B cell (primary cell): ENCODE data around the gene ACSS1. TPM values are rescaled to one million over a fixed set of nuclear protein-coding genes. Genes with fewer than 3 reads are reported as not detected.

ENCODE experiments used
- ATAC-seq: fragments of 200-7000 bp; cut with Tn5 transposase; one replicate; pipeline ENCODE4 v1.10.0; 2021; ENCODE audit warnings: low read depth, mild to moderate bottlenecking, moderate number of reproducible peaks, moderate library complexity
- CTCF ChIA-PET: fragments of 350-600 bp; sonication (Branson Sonifier 250); formaldehyde crosslinking; loops from one replicate; lab custom pipeline; 2021; ENCODE audit warnings: antibody characterized with exemption, inconsistent platforms; lab: Charles Lee
- POLR2A ChIA-PET: fragments of 350-600 bp; sonication (Branson Sonifier 250); formaldehyde crosslinking; loops from one replicate; lab custom pipeline; 2021; ENCODE audit warnings: antibody characterized with exemption; lab: Charles Lee
- DNase-seq: peaks from one replicate; pipeline ENCODE4 v3.0.0; 2013
- H2AFZ ChIP-seq: 2 replicates; pipeline ENCODE4 v1.6.1; 2012; ENCODE audit warnings: mild to moderate bottlenecking, low read depth, low read length; ENCODE audit not compliant: insufficient read depth, poor library complexity, severe bottlenecking
- H3K27ac ChIP-seq, 2 donors: 1 replicate in 1 of 2; 2 replicates in 1 of 2; pipeline ENCODE4 v1.5.1; 2012 to 2013; ENCODE audit warnings: low read length in 2 of 2, mild to moderate bottlenecking in 2 of 2, moderate library complexity in 1 of 2
- H3K27me3 ChIP-seq, 4 experiments: fragments of 200-600 bp in 1 of 4; sonication (generic) in 1 of 4; replicated peaks in 1 of 4; 1 replicate in 2 of 4; 2 replicates in 2 of 4; pipeline versions ENCODE4 v1.6.1 to v1.7.0; 2013 to 2016; ENCODE audit warnings: low read length in 3 of 4, mild to moderate bottlenecking in 2 of 4, mixed read lengths in 1 of 4, moderate library complexity in 1 of 4; ENCODE audit not compliant: insufficient read depth in 4 of 4, control insufficient read depth in 3 of 4; ENCODE audit errors: control extremely low read depth in 1 of 4
- H3K36me3 ChIP-seq, 2 experiments: replicated peaks in 1 of 2; 1 replicate in 1 of 2; 2 replicates in 1 of 2; pipeline versions ENCODE4 v1.6.1 to v1.7.1; 2013; ENCODE audit warnings: low read length in 1 of 2; ENCODE audit not compliant: insufficient read depth in 2 of 2, control insufficient read depth in 1 of 2; ENCODE audit errors: control extremely low read depth in 1 of 2, extremely low read depth in 1 of 2
- H3K4me1 ChIP-seq, 2 donors: fragments of 200-600 bp in 1 of 2; sonication (generic) in 1 of 2; 1 replicate in 1 of 2; 2 replicates in 1 of 2; pipeline versions ENCODE4 v1.5.1 to v1.6.1; 2013 to 2017; ENCODE audit warnings: low read length in 2 of 2; ENCODE audit not compliant: control insufficient read depth in 2 of 2, insufficient read depth in 2 of 2
- H3K4me2 ChIP-seq: replicated peaks from 2 replicates; pipeline ENCODE3; 2012; ENCODE audit warnings: mild to moderate bottlenecking, low read depth, low read length; ENCODE audit not compliant: poor library complexity, severe bottlenecking
- H3K4me3 ChIP-seq, 5 experiments: fragments of 200-600 bp in 1 of 5; sonication (generic) in 1 of 5; 1 replicate in 3 of 5; 2 replicates in 2 of 5; pipeline versions ENCODE4 v1.5.1 to v1.7.0; 2011 to 2016; ENCODE audit warnings: low read length in 4 of 5, mild to moderate bottlenecking in 4 of 5, low read depth in 2 of 5, control low read depth in 1 of 5, moderate library complexity in 1 of 5; ENCODE audit not compliant: insufficient read depth in 1 of 5; ENCODE audit errors: control extremely low read depth in 1 of 5, extremely low read depth in 1 of 5
- H3K79me2 ChIP-seq: fragments of 200-600 bp; sonication (generic); one replicate; pipeline ENCODE4 v1.6.0; 2016; ENCODE audit warnings: low read length; ENCODE audit not compliant: control insufficient read depth, insufficient read depth
- H3K9ac ChIP-seq: fragments of 200-600 bp; sonication (generic); 2 replicates; pipeline ENCODE4 v1.6.1; 2017; ENCODE audit warnings: mild to moderate bottlenecking, low read length, moderate library complexity
- H3K9me3 ChIP-seq, 3 donors: one replicate each; pipeline versions ENCODE4 v1.6.1 to v1.7.1; 2013; ENCODE audit warnings: low read length in 2 of 3; ENCODE audit not compliant: control insufficient read depth in 2 of 3, insufficient read depth in 1 of 3; ENCODE audit errors: control extremely low read depth in 1 of 3
- H4K20me1 ChIP-seq: 2 replicates; pipeline ENCODE4 v1.6.0; 2012; ENCODE audit warnings: mild to moderate bottlenecking, low read length; ENCODE audit not compliant: insufficient read depth, control insufficient read depth, poor library complexity, severe bottlenecking
- H3K27ac Mint-ChIP-seq: one replicate; pipeline ENCODE4 v1.8.0; 2021; ENCODE audit warnings: mixed read lengths
- H3K27me3 Mint-ChIP-seq: one replicate; pipeline ENCODE4 v1.8.0; 2021; ENCODE audit warnings: mixed read lengths
- H3K4me1 Mint-ChIP-seq: one replicate; pipeline ENCODE4 v1.8.0; 2021; ENCODE audit warnings: mixed read lengths
- H3K4me3 Mint-ChIP-seq: one replicate; pipeline ENCODE4 v1.8.0; 2021; ENCODE audit warnings: mixed read lengths
- H3K9me3 Mint-ChIP-seq: one replicate; pipeline ENCODE4 v1.8.0; 2022; ENCODE audit warnings: mixed read lengths; ENCODE audit not compliant: insufficient read depth
- EZH2 ChIP-seq: IDR thresholded peaks from 2 replicates; pipeline ENCODE4 v1.6.1; 2012; ENCODE audit warnings: borderline replicate concordance, low read depth, mild to moderate bottlenecking, moderate library complexity, low read length; ENCODE audit not compliant: insufficient read depth, poor library complexity, severe bottlenecking
- WGBS: methylation state at CpG from one replicate; pipeline ENCODE4 v1.1.5; 2013; ENCODE audit warnings: missing lambda C conversion rate; ENCODE audit not compliant: insufficient coverage; 5-methylcytosine and 5-hydroxymethylcytosine counted together
- intact Hi-C: fragments of 100-400 bp; cut with micrococcal nuclease; formaldehyde crosslinking; loops from one replicate; pipeline ENCODE4 v1.10.0; 2022
- polyA plus RNA-seq: library from polyadenylated mRNA; depleted of rRNA; stranded (reverse); fragments of >200 nt; gene quantifications from 2 replicates; pipeline ENCODE4 v1.2.3, GENCODE V29; 2012
- total RNA-seq, 2 donors: library from RNA; stranded (reverse); fragments of 120-200 nt in 1 of 2; gene quantifications; 1 replicate in 1 of 2; 2 replicates in 1 of 2; pipeline versions ENCODE4 v1.2.3 to v1.2.4, GENCODE V29; 2013 to 2022
- TF ChIP-seq, protein P1 (sequence below): fragments of 200-600 bp; IDR thresholded peaks from one replicate; pipeline ENCODE4 v1.8.0; 2022; ENCODE audit warnings: antibody characterized with exemption, mild to moderate bottlenecking

ACSS1 gene
- total and polyA plus RNA-seq, 2 donors (not counting 1 experiment from before 2014, with no cell fraction given): 82.7 to 95.5 TPM

DNA sequence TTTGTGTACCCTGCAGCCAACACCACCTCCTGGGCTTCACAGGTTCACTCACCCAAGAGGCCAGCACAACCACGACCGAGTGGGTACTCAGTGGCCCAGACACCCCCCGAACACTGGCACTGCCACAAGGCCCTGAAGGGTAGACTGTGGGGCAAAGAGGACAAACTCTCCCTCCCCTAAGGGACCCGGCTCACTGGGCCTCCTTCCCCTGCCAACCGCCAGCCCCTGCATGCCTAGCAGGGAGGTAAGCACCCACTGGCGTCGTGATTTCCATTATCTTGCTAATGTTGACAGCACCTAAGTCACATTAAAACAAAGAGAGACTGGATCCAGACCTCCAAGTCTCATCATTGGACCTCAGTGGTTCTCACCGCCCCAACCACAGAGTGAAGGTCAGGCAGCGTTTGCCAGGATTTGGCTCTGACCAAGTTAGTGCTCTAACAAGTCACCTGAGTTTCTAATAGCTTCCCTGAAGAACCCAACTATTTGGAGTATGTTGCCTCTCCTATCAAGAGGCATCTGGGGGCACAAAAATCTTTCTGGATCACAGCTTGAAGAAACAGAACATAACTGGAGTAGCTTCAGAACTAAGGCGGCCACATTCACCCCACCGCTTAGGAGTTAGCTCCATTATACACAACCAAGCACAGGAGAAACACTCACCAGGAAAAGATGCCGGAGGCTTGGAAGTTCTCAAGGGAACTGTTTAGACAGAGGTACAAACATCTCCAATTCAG is 51.3 kb downstream of the ACSS1 start:
- ChIA-PET POLR2A (no interaction called here), CTCF (interaction anchor here (1.0 to 1.4 kb wide), 3 partner anchors 12 to 58 kb away, joined by 3 to 4 read pairs (median 3); no protein-coding TSS in a partner anchor)
- Histone ChIP-seq H3K9me3 (no peaks in the 10 kb centered on the region), H3K4me2 (no peak overlapping the region), H2AFZ (no peak overlapping the region), H4K20me1 (peaks cover 25% of the 10 kb centered on the region), H3K79me2 (no peaks in the 10 kb centered on the region), H3K9ac (no peak overlapping the region), H3K4me1 (no peaks in the 10 kb centered on the region), H3K36me3 (peaks cover 10 to 74% of the 10 kb centered on the region in 2 experiments), H3K4me3 (no peak overlapping the region), H3K27ac (no peak overlapping the region), H3K27me3 (no peaks in the 10 kb centered on the region)
- no peaks in the 10 kb centered on the region for H3K9me3 Mint-ChIP-seq
- intact Hi-C loops: no loop called here
- no peaks in the 10 kb centered on the region for H3K4me1 Mint-ChIP-seq
- TF ChIP-seq EZH2: no peak
- TF ChIP-seq, protein P1, sequence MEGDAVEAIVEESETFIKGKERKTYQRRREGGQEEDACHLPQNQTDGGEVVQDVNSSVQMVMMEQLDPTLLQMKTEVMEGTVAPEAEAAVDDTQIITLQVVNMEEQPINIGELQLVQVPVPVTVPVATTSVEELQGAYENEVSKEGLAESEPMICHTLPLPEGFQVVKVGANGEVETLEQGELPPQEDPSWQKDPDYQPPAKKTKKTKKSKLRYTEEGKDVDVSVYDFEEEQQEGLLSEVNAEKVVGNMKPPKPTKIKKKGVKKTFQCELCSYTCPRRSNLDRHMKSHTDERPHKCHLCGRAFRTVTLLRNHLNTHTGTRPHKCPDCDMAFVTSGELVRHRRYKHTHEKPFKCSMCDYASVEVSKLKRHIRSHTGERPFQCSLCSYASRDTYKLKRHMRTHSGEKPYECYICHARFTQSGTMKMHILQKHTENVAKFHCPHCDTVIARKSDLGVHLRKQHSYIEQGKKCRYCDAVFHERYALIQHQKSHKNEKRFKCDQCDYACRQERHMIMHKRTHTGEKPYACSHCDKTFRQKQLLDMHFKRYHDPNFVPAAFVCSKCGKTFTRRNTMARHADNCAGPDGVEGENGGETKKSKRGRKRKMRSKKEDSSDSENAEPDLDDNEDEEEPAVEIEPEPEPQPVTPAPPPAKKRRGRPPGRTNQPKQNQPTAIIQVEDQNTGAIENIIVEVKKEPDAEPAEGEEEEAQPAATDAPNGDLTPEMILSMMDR: no peak
- H3K4me3 Mint-ChIP-seq: no peak overlapping the region
- no peak overlapping the region for H3K27ac Mint-ChIP-seq
- no peaks in the 10 kb centered on the region for H3K27me3 Mint-ChIP-seq
- ATAC-seq (no peak), DNase-seq (no peak)
- WGBS: 90% methylated on average over 9 of the region's 12 CpGs

DNA sequence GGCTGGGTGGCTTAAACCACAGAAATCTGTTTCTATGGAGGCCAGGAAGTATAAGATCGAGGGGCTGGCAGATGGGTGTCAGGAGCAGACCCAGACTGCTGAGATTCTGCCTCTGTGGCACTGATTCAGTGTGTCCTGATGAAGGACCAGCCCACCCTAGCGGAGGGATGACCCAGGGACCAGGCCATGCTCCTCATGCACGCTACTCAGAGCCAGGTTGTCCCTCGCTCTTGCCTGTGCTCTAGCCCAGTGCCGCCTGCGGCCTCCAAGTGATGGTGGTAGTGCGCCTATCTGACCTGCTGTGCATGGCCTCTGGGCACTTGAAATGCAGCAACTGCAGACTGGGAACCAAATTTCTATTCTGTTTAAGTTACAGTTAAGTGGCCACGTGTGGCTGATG is 52.3 kb downstream of the ACSS1 start:
- intact Hi-C loops: no loop called here
- 93% methylated on average over 8 of the region's 8 CpGs for WGBS
- Histone ChIP-seq H3K4me1 (no peaks in the 10 kb centered on the region), H3K9me3 (no peaks in the 10 kb centered on the region), H3K4me2 (no peak overlapping the region), H3K27ac (no peak overlapping the region), H3K4me3 (no peak overlapping the region), H3K9ac (no peak overlapping the region), H3K27me3 (no peaks in the 10 kb centered on the region), H4K20me1 (peaks cover 21% of the 10 kb centered on the region), H3K79me2 (no peaks in the 10 kb centered on the region), H2AFZ (no peak overlapping the region), H3K36me3 (peaks cover 10 to 64% of the 10 kb centered on the region in 2 experiments)
- Mint-ChIP-seq H3K4me3 (no peak overlapping the region), H3K27ac (no peak overlapping the region), H3K27me3 (no peaks in the 10 kb centered on the region), H3K9me3 (no peaks in the 10 kb centered on the region), H3K4me1 (no peaks in the 10 kb centered on the region)
- POLR2A ChIA-PET: no interaction called here
- ATAC-seq (no peak), DNase-seq (no peak)
- CTCF ChIA-PET: interaction anchor here (0.8 to 1.4 kb wide), 2 partner anchors 11 kb away, joined by 3 to 4 read pairs; no protein-coding TSS in a partner anchor
- TF ChIP-seq, protein P1: no peak
- no peak for TF ChIP-seq EZH2
